A673 (cell line): ENCODE measurements around the gene PSD2.

Source experiments
- EZH2 ChIP-seq: fragments of 200-600 bp; sonication (generic); IDR thresholded peaks from 2 replicates; pipeline ENCODE4 v1.6.1; 2017; ENCODE audit warnings: borderline replicate concordance, low read depth, mild to moderate bottlenecking, mixed read lengths, antibody characterized with exemption, low read length; ENCODE audit not compliant: poor library complexity, severe bottlenecking
- TF ChIP-seq, protein P1 (sequence below): fragments of 300-800, 200-600 bp; sonication (generic); conservative IDR thresholded peaks from 2 replicates; pipeline ENCODE4 v1.5.1; 2017; ENCODE audit warnings: low read depth, mild to moderate bottlenecking, antibody characterized with exemption, low read length, moderate library complexity, mixed read lengths

DNA sequence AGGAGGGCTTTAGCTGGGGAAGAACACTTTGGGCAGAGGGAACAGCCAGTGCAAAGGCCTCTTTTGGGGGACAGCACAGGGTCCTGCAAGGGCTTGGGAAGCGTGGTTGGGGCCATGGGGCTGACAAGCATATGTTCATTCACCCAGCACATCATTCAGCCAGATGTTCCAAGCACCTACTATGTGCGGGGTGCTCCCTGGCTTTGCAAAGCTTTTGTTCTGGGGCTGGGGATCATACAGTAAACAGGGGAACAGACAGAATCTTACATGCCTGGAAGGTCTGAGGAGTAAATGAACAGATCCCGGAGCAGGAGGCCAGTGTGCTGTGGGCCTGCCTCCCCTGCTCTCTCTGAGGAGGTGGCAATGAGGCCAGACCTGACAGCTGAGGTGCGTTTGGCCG lies 16.7 kb downstream of the PSD2 start:
- TF ChIP-seq, protein P1, sequence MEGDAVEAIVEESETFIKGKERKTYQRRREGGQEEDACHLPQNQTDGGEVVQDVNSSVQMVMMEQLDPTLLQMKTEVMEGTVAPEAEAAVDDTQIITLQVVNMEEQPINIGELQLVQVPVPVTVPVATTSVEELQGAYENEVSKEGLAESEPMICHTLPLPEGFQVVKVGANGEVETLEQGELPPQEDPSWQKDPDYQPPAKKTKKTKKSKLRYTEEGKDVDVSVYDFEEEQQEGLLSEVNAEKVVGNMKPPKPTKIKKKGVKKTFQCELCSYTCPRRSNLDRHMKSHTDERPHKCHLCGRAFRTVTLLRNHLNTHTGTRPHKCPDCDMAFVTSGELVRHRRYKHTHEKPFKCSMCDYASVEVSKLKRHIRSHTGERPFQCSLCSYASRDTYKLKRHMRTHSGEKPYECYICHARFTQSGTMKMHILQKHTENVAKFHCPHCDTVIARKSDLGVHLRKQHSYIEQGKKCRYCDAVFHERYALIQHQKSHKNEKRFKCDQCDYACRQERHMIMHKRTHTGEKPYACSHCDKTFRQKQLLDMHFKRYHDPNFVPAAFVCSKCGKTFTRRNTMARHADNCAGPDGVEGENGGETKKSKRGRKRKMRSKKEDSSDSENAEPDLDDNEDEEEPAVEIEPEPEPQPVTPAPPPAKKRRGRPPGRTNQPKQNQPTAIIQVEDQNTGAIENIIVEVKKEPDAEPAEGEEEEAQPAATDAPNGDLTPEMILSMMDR: no peak
- TF ChIP-seq EZH2: no peak
